Testis (tissue), 3 donors: ENCODE results near the gene SRSF8. TPM values are rescaled to one million over a fixed set of nuclear protein-coding genes. Genes with fewer than 3 reads are reported as not detected.

Source experiments
- DNase-seq: peaks from one replicate; pipeline ENCODE4 v3.0.0-alpha.2; 2019
- H3K27ac ChIP-seq, 2 donors: fragments of 200-600 bp; sonication (generic); one replicate each; pipeline ENCODE4 v1.5.1; 2019
- H3K27me3 ChIP-seq: fragments of 200-600 bp; sonication (generic); one replicate; pipeline ENCODE4 v1.5.1; 2019
- H3K36me3 ChIP-seq: fragments of 200-600 bp; sonication (generic); one replicate; pipeline ENCODE4 v1.5.1; 2017; ENCODE audit warnings: low read depth; ENCODE audit errors: missing control alignments
- H3K4me1 ChIP-seq: fragments of 200-600 bp; sonication (generic); one replicate; pipeline ENCODE4 v1.5.1; 2019
- H3K4me3 ChIP-seq, 2 donors: fragments of 200-600 bp; sonication (generic); one replicate each; pipeline ENCODE4 v1.5.1; 2017 to 2019
- H3K9me3 ChIP-seq: fragments of 200-600 bp; sonication (generic); one replicate; pipeline ENCODE4 v1.5.1; 2017
- CTCF ChIP-seq, 3 experiments: fragments of 450-650 bp in 2 of 3; fragments of 200-600 bp in 1 of 3; sonication (generic) in 1 of 3; IDR thresholded peaks; one replicate each; pipeline ENCODE4 v1.5.1; 2016 to 2019; ENCODE audit warnings: antibody characterized with exemption in 3 of 3, mild to moderate bottlenecking in 2 of 3, moderate library complexity in 1 of 3
- POLR2A ChIP-seq: fragments of 450-650 bp; IDR thresholded peaks from one replicate; pipeline ENCODE4 v1.6.1; 2017; ENCODE audit warnings: antibody characterized with exemption, mild to moderate bottlenecking, moderate library complexity
- WGBS, 2 donors: methylation state at CpG; one replicate each; pipeline ENCODE4 v1.1.5; 2018; 5-methylcytosine and 5-hydroxymethylcytosine counted together
- intact Hi-C: fragments of 100-400 bp; cut with DNase I; formaldehyde crosslinking; loops from one replicate; pipeline ENCODE4 v1.15.1; 2023; ENCODE audit warnings: low total_unique reads
- polyA plus RNA-seq: library from polyadenylated mRNA; stranded (reverse); fragments of 350-450 nt; fragmentation: Illumina TruSeq; extraction: RNeasy Lipid Tissue Mini Kit (QIAGEN cat#74804); gene quantifications from one replicate; pipeline ENCODE4 v1.2.3, GENCODE V29; 2014; ENCODE audit warnings: low read depth, low replicate concordance; ENCODE audit not compliant: insufficient read depth
- total RNA-seq, 2 donors: library from RNA; depleted of rRNA; stranded (reverse); fragments of >200 nt; gene quantifications; one replicate each; pipeline ENCODE4 v1.2.3, GENCODE V29; 2016

The SRSF8 gene
- total and polyA plus RNA-seq, 3 donors from 2014 or later, result 30.0 to 37.2 (median 32.5) TPM

- intact Hi-C loops, result no loop called here
- Histone ChIP-seq H3K9me3 (no peaks in the 10 kb centered on the region), H3K27me3 (no peaks in the 10 kb centered on the region), H3K4me3 (no peak overlapping the region), H3K36me3 (no peaks in the 10 kb centered on the region), H3K4me1 (peaks cover 5% of the 10 kb centered on the region), H3K27ac (no peak overlapping the region)
- no peak for DNase-seq
- WGBS, 2 donors, result 95 to 98% methylated on average over 3 of the region's 3 CpGs
- TF ChIP-seq POLR2A (no peak), CTCF (IDR thresholded peaks at IDR 0.05) (no peak)
Measured at GRCh38 chr11:95098826-95099225, 32.1 kb downstream of the SRSF8 start.

GRCh38 chr11:95100191-95100648, 33.5 kb downstream of the SRSF8 start:
- H3K4me3 ChIP-seq, result no peak overlapping the region
- DNase-seq, result no peak
- TF ChIP-seq CTCF (IDR thresholded peaks at IDR 0.05) (no peak), POLR2A (no peak)
- H3K27me3 ChIP-seq, result no peaks in the 10 kb centered on the region
- H3K27ac ChIP-seq, result no peak overlapping the region
- H3K36me3 ChIP-seq, result no peaks in the 10 kb centered on the region
- H3K4me1 ChIP-seq, result peaks cover 6% of the 10 kb centered on the region
- H3K9me3 ChIP-seq, result no peaks in the 10 kb centered on the region
- intact Hi-C loops, result no loop called here
- 89 to 96% methylated on average over 4 of the region's 4 CpGs for WGBS, 2 donors

GRCh38 chr11:95100856-95101507, 34.3 kb downstream of the SRSF8 start:
- TF ChIP-seq CTCF (IDR thresholded peaks at IDR 0.05) (no peak), POLR2A (no peak)
- intact Hi-C loops, result no loop called here
- H3K4me1 ChIP-seq, result peaks cover 6% of the 10 kb centered on the region

GRCh38 chr11:95101935-95102334, 35.2 kb downstream of the SRSF8 start:
- 52 to 65% methylated on average over 1 of the region's 1 CpG for WGBS, 2 donors
- DNase-seq, result no peak
- Histone ChIP-seq H3K4me1 (peaks cover 6% of the 10 kb centered on the region), H3K36me3 (no peaks in the 10 kb centered on the region), H3K4me3 (no peak overlapping the region), H3K27me3 (no peaks in the 10 kb centered on the region), H3K27ac (no peak overlapping the region), H3K9me3 (no peaks in the 10 kb centered on the region)
- intact Hi-C loops, result no loop called here
- TF ChIP-seq CTCF (IDR thresholded peaks at IDR 0.05) (no peak), POLR2A (no peak)

More at GRCh38 chr11:95100856-95101507, 34.3 kb downstream of the SRSF8 start:
- no peaks in the 10 kb centered on the region for H3K36me3 ChIP-seq
- H3K27me3 ChIP-seq, result no peaks in the 10 kb centered on the region
- no peak for DNase-seq
- no peak overlapping the region for H3K4me3 ChIP-seq
- H3K27ac ChIP-seq, result no peak overlapping the region
- WGBS, 2 donors, result 82% methylated on average over 6 of the region's 6 CpGs
- no peaks in the 10 kb centered on the region for H3K9me3 ChIP-seq

- Histone ChIP-seq H3K36me3 (no peaks in the 10 kb centered on the region), H3K27ac (no peak overlapping the region), H3K27me3 (no peaks in the 10 kb centered on the region), H3K9me3 (no peaks in the 10 kb centered on the region), H3K4me1 (peaks cover 6% of the 10 kb centered on the region), H3K4me3 (no peak overlapping the region)
- DNase-seq, result no peak
- TF ChIP-seq POLR2A, result no peak
- TF ChIP-seq CTCF (IDR thresholded peaks at IDR 0.05), result no peak
- 94 to 96% methylated on average over 2 of the region's 2 CpGs for WGBS, 2 donors
- intact Hi-C loops, result no loop called here
Measured at GRCh38 chr11:95102733-95103132, 36.0 kb downstream of the SRSF8 start.
